HUES64 (cell line): Measurements from ENCODE around the gene GNAO1.

Experiments
- H3K27ac ChIP-seq: 2 replicates; pipeline ENCODE4 v1.7.0; 2013; ENCODE audit warnings: low read depth, low read length, inconsistent platforms
- H3K27me3 ChIP-seq: 2 replicates; pipeline ENCODE4 v1.6.1; 2013; ENCODE audit warnings: mild to moderate bottlenecking, low read length; ENCODE audit not compliant: insufficient read depth
- H3K36me3 ChIP-seq: 2 replicates; pipeline ENCODE4 v1.6.1; 2013; ENCODE audit warnings: mild to moderate bottlenecking, low read length; ENCODE audit not compliant: insufficient read depth
- H3K4me1 ChIP-seq: 2 replicates; pipeline ENCODE4 v1.6.1; 2013; ENCODE audit warnings: mild to moderate bottlenecking, low read length, moderate library complexity; ENCODE audit not compliant: insufficient read depth
- H3K4me3 ChIP-seq: 2 replicates; pipeline ENCODE4 v1.5.1; 2013; ENCODE audit warnings: mild to moderate bottlenecking, low read length, moderate library complexity
- H3K9ac ChIP-seq: 2 replicates; pipeline ENCODE4 v1.6.1; 2013; ENCODE audit warnings: mild to moderate bottlenecking, low read depth, low read length
- H3K9me3 ChIP-seq: 2 replicates; pipeline ENCODE4 v1.6.1; 2013; ENCODE audit warnings: low read depth, low read length; ENCODE audit not compliant: insufficient read depth
- WGBS: fragments of 150-250, 120-280 bp; methylation state at CpG from one replicate; pipeline ENCODE4 v1.1.7; 2013; ENCODE audit warnings: missing lambda C conversion rate; 5-methylcytosine and 5-hydroxymethylcytosine counted together

GNAO1 gene

DNA sequence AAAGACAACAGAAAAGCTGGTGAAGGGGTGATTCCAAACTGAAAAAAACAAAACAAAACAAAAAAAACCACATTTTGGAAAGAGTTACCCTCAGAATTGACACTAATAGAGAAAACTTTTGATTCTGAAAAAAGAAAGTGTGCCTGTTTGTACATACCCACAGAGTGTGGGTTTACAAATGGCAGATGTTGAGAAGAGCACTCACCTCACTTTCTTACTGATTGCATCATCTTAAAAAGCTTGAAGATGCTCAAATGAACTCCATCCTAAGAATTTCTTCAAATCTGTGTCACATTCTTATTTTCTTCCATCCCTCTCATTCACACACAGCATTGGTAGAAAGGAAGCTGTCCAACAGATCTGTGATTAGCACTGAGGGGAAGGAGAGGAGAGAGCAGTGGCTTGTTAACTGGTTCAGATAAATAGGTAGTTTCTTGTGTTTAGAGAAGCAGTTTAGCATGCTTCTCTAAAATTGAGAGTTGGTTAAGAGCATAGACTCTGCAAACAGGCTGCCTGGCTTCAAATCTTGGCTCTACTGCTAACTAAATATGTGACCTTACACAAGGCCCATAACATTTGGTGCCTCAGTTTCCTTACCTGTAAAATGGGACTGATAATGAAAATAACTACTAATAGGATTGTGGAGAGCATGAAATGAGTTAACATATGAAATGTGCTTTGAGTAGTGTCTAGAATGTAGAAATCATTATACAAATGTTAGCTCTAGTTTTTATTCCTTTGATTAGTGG, 6.9 kb downstream of the GNAO1 start:
- H3K36me3 ChIP-seq: no peaks in the 10 kb centered on the region
- peaks cover 11% of the 10 kb centered on the region for H3K27me3 ChIP-seq
- no peak overlapping the region for H3K9ac ChIP-seq
- H3K27ac ChIP-seq: no peak overlapping the region; the same call in 1 of the 2 replicates
- peaks cover 27% of the 10 kb centered on the region for H3K4me1 ChIP-seq
- no peak overlapping the region for H3K4me3 ChIP-seq
- no peaks in the 10 kb centered on the region for H3K9me3 ChIP-seq

DNA sequence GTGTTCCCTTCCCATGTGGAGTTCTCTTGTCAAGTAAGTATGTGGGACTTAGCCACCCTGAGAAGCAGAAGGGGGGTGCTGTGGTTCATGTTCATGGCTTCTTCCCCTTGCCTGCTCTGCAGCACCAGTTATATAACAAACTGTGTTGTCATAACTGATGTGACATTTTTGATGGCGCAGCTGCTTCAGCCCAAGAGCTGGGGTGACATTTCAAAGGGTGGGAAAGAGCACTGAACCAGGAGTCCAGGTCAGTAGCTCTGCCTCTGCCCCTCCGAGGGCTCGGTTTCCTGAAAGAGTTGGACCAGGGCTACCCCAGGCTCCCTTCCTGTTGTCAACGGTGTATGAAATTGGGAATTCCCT, 7.4 kb downstream of the GNAO1 start:
- peaks cover 5% of the 10 kb centered on the region for H3K27me3 ChIP-seq
- H3K4me3 ChIP-seq: no peak overlapping the region
- 83% methylated on average over 4 of the region's 4 CpGs for WGBS
- H3K36me3 ChIP-seq: no peaks in the 10 kb centered on the region
- H3K9ac ChIP-seq: no peak overlapping the region
- no peak overlapping the region for H3K27ac ChIP-seq
- peaks cover 23% of the 10 kb centered on the region for H3K4me1 ChIP-seq
- no peaks in the 10 kb centered on the region for H3K9me3 ChIP-seq

DNA sequence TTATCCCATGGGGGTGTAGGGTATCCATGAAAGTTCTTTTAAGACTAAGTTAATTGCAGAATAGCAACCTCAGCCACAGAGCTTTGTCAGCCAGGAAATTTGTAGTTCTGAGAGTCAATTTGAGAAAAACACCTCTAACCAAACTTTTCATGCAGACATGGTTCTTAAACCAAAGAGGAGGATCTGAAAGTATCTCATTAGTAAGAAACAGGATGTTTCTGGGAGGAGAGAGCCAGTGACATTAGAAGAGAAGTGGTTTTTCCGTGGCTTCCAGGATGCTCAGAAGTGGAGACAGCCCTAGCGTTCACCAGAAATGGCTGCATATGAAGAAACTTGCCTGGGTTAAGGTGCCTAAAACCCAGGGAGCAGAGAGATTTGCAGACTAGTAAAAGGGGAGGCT, 7.9 kb downstream of the GNAO1 start:
- 90% methylated on average over 2 of the region's 2 CpGs for WGBS
- H3K27ac ChIP-seq: no peak overlapping the region
- H3K9me3 ChIP-seq: no peaks in the 10 kb centered on the region
- H3K36me3 ChIP-seq: no peaks in the 10 kb centered on the region
- H3K27me3 ChIP-seq: peaks cover under 1% of the 10 kb centered on the region; the same call in 1 of the 2 replicates
- peaks cover 23% of the 10 kb centered on the region for H3K4me1 ChIP-seq
- no peak overlapping the region for H3K4me3 ChIP-seq
- H3K9ac ChIP-seq: no peak overlapping the region

DNA sequence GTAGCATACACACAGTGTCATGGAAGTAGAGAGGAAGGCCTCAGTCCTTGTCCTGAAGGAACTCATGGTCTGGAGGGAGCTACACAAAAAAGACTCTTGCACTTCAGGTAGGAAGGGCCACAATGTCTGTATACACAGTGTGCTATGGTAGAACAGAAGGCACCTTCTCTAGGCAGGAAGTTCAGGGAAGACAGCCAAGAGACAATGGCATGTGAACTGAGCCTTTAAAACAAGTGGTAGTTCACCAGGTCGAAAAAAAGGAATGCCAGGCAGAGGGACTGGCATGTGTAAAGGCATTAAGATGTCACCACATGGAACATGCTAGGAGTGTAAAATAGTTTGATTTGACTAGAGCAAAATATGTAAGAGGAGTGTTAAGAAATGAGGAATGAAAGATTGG, 9.7 kb downstream of the GNAO1 start:
- Histone ChIP-seq H3K9ac (no peak overlapping the region), H3K36me3 (no peaks in the 10 kb centered on the region), H3K27ac (no peak overlapping the region), H3K4me3 (no peak overlapping the region), H3K9me3 (no peaks in the 10 kb centered on the region), H3K4me1 (peaks cover 18% of the 10 kb centered on the region), H3K27me3 (no peaks in the 10 kb centered on the region)
- WGBS: 88% methylated on average over 1 of the region's 1 CpG

DNA sequence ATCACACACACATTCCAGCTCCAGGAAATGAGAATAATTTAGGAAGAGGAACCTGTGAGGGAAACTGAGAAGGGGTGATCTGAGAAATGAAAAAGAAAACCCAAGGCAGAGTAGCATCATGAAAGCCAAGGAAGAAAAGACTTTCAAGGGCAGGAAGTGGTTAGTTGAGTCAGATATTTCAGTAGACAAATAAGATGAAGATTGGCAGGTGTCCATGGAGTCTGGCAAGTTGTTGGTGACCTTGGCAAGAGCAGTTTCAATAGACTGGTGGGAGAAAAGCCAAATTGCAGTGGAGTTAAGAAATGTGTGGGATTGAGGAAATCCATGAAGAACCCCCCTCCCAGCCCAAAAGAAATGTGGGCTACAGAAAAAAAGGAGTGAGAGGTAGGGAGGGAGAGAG, 10.7 kb downstream of the GNAO1 start:
- H3K27me3 ChIP-seq: no peaks in the 10 kb centered on the region
- H3K9me3 ChIP-seq: no peaks in the 10 kb centered on the region
- no peak overlapping the region for H3K9ac ChIP-seq
- H3K27ac ChIP-seq: no peak overlapping the region
- peaks cover 11% of the 10 kb centered on the region for H3K4me1 ChIP-seq
- no peaks in the 10 kb centered on the region for H3K36me3 ChIP-seq
- no peak overlapping the region for H3K4me3 ChIP-seq

DNA sequence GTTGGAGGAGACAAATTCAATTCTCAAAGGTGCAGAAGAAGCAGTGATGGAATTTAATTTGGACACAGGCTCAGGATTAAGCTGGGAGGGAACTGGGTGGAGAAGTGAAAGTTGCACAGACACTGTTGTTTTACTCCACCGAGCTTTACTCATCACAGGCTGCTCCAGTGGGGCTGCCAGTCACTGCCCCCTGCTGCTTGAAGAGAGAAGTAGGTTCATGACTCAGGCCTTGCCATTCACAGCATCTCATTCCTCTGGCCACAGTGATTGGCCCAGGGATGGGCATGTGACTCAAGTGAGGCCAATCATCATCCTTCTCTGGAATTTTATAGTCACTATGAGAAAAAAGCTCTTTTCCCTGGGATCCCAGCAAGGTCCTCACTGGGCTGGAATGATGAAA, 11.8 kb downstream of the GNAO1 start:
- Histone ChIP-seq H3K4me3 (no peak overlapping the region), H3K9ac (no peak overlapping the region), H3K27me3 (no peaks in the 10 kb centered on the region), H3K9me3 (no peaks in the 10 kb centered on the region), H3K4me1 (0 out of 2 replicates have a peak, but pooled peaks cover 1% of the 10 kb centered on the region), H3K36me3 (no peaks in the 10 kb centered on the region), H3K27ac (no peak overlapping the region)
- 85% methylated on average over 1 of the region's 1 CpG for WGBS

DNA sequence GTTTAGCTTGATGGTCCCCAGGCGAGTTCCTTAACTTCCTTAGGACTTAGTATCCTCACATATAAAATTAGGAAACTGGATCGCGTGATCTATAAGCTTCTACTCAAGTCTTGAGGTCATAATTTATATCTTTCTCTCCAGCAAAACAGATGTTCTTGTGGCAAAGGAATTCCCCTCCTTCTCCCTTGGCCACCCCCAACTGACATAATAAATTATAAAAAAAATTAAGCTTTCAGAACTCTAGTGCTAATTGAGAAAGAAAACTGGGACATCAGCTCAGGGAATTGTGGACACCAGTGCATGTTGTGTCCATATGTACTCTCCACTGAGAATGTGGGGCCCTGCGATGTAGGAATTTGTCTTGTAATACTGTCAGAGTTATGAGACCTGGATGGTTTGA, 13.5 kb downstream of the GNAO1 start:
- Histone ChIP-seq H3K9ac (no peak overlapping the region), H3K4me3 (no peak overlapping the region), H3K4me1 (no peaks in the 10 kb centered on the region), H3K36me3 (no peaks in the 10 kb centered on the region), H3K27me3 (no peaks in the 10 kb centered on the region), H3K9me3 (no peaks in the 10 kb centered on the region), H3K27ac (no peak overlapping the region)
- 93% methylated on average over 4 of the region's 4 CpGs for WGBS

DNA sequence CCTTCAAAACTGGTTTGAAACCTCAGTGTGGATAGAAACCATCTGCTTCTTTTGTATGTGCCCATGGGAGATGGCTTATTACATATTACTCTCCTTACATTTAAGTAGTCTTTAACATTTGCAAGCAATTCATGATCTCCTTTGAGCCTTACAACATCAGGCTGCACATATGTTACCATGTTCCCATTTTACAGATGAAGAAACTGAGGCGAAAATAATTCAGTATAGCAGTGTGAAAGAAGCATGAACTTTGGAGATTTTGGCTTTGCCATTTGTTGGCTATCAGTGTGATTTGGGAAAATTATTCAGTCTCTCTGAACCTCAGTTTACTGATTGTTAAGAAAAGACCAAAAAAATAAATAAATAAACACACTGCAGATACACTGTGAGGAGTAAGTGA, 15.7 kb downstream of the GNAO1 start:
- no peaks in the 10 kb centered on the region for H3K27me3 ChIP-seq
- no peak overlapping the region for H3K27ac ChIP-seq
- H3K4me1 ChIP-seq: peaks cover 11% of the 10 kb centered on the region
- no peaks in the 10 kb centered on the region for H3K36me3 ChIP-seq
- no peak overlapping the region for H3K4me3 ChIP-seq
- no peak overlapping the region for H3K9ac ChIP-seq
- 93% methylated on average over 1 of the region's 1 CpG for WGBS
- H3K9me3 ChIP-seq: no peaks in the 10 kb centered on the region

DNA sequence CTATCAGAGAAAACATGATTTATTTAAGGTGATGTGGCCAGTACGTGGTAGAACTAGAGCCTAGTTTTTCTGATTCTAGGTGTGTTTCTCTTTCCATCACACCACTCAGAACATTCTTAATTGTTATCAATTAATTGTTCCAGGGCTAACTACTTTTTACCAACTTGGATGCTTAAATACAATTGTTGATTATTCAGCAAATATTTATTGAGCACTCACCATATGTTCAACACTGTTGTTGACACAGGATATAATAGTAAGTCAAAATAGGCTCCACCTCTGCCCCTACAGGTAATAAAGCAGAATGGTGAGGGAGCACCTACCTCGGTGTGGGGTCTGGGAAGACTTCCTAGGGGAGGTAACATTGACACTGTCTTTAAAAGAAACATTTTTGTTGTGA, 16.1 kb downstream of the GNAO1 start:
- H3K9me3 ChIP-seq: no peaks in the 10 kb centered on the region
- H3K4me3 ChIP-seq: no peak overlapping the region
- H3K36me3 ChIP-seq: no peaks in the 10 kb centered on the region
- no peak overlapping the region for H3K9ac ChIP-seq
- peaks cover 14% of the 10 kb centered on the region for H3K4me1 ChIP-seq
- H3K27me3 ChIP-seq: no peaks in the 10 kb centered on the region
- no peak overlapping the region for H3K27ac ChIP-seq
- WGBS: 88% methylated on average over 1 of the region's 2 CpGs

DNA sequence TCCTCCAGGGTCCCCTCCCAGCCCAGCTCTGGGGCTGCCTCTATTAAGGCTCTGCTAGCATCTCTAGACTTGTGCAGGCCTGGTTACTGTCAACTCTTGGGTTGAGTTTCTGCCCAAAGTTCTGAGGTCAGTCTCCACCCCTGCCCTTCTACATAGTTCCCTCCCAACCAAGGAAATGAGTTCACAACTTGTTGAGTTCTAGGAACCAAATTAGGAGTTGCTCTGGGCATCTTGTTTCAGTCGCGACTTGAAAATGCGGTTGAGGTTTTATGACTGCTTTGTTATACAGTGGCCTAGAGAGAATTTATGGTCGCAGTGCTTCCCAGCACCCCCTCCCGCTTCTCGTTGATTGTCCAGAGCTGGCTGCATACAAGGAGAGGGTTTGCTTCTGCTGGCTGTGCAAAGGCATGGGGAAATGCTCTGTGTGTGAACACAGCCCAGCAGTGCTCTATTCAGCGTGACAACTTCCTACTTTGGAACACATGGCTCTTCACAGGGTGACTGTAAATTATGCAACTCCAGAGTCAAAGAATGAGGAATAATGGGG, 20.2 kb downstream of the GNAO1 start:
- no peak overlapping the region for H3K4me3 ChIP-seq
- H3K27me3 ChIP-seq: no peaks in the 10 kb centered on the region
- 74% methylated on average over 7 of the region's 7 CpGs for WGBS
- H3K27ac ChIP-seq: no peak overlapping the region
- no peak overlapping the region for H3K9ac ChIP-seq
- no peaks in the 10 kb centered on the region for H3K36me3 ChIP-seq
- H3K4me1 ChIP-seq: peaks cover 14% of the 10 kb centered on the region
- no peaks in the 10 kb centered on the region for H3K9me3 ChIP-seq

DNA sequence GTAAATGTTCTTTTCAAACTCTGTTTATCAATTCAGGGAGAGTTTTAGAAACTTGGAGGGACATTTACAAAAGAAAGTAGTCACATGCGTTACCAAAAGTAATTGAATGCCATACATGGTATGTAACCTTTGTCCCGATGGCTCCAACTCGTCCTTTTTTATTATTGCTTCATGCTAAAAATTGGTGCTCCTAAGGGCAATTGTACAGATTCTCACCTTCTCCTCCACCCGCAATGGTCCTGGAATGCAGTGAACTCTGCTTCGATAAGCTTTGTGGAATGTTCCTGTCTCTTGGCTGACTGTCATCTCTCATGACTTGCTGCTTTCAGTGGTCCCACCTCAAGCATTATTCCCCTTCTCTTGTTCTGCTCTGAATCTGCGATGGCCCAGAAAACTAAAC, 20.9 kb downstream of the GNAO1 start:
- Histone ChIP-seq H3K36me3 (no peaks in the 10 kb centered on the region), H3K27me3 (no peaks in the 10 kb centered on the region), H3K9ac (no peak overlapping the region), H3K4me3 (no peak overlapping the region), H3K4me1 (peaks cover 14% of the 10 kb centered on the region), H3K9me3 (no peaks in the 10 kb centered on the region), H3K27ac (no peak overlapping the region)
- WGBS: 87% methylated on average over 6 of the region's 6 CpGs

DNA sequence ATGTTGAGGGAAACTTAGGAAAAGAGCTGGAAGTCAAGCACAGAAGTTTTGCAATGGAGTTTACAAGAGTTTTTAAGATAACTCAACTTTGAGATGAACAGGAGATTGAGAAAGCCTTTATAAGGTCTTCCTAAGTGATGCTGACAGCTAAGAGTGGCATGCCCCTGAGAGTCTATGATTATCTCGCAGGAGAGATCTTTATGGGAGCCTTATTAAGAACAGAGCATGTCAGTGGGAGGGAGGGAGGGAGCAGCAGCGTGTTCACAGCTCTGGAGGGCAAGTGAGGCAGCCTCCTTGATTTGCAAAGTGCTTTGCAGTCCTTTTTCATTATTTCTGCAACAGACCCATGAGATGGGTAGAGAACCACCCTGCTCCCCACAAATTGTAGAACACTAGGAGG, 30.7 kb downstream of the GNAO1 start:
- H3K27ac ChIP-seq: no peak overlapping the region
- H3K4me1 ChIP-seq: peaks cover 11% of the 10 kb centered on the region
- no peak overlapping the region for H3K9ac ChIP-seq
- H3K4me3 ChIP-seq: no peak overlapping the region
- H3K27me3 ChIP-seq: no peaks in the 10 kb centered on the region
- H3K36me3 ChIP-seq: no peaks in the 10 kb centered on the region
- WGBS: 85% methylated on average over 2 of the region's 2 CpGs
- H3K9me3 ChIP-seq: no peaks in the 10 kb centered on the region
